Tibial nerve (tissue), 4 donors: ENCODE measurements around the gene RARG. TPM values are rescaled to one million over a fixed set of nuclear protein-coding genes. Genes with fewer than 3 reads are reported as not detected.

Source experiments
- DNase-seq, 2 donors: peaks; one replicate each; pipeline ENCODE4 v3.0.0-alpha.2; 2019; ENCODE audit warnings: low spot score in 2 of 2
- H3K27ac ChIP-seq, 4 donors: fragments of 200-600 bp; sonication (generic) in 3 of 4; one replicate each; pipeline ENCODE4 v1.5.1; 2017 to 2019; ENCODE audit warnings: mild to moderate bottlenecking in 1 of 4
- H3K27me3 ChIP-seq, 2 donors: fragments of 200-600 bp; sonication (generic) in 1 of 2; one replicate each; pipeline versions ENCODE4 v1.5.1 to v1.6.0; 2017 to 2019
- H3K36me3 ChIP-seq, 3 donors: fragments of 200-600 bp; sonication (generic); one replicate each; pipeline ENCODE4 v1.5.1; 2018 to 2019
- H3K4me1 ChIP-seq, 4 donors: fragments of 200-600 bp; sonication (generic) in 3 of 4; one replicate each; pipeline ENCODE4 v1.5.1; 2017 to 2019
- H3K4me3 ChIP-seq, 4 donors: fragments of 200-600 bp; sonication (generic) in 3 of 4; one replicate each; pipeline ENCODE4 v1.5.1; 2017 to 2019; ENCODE audit warnings: mild to moderate bottlenecking in 1 of 4, moderate library complexity in 1 of 4
- H3K9me3 ChIP-seq, 4 donors: fragments of 200-600 bp; sonication (generic) in 3 of 4; one replicate each; pipeline ENCODE4 v1.5.1; 2017 to 2019
- CTCF ChIP-seq, 5 experiments: fragments of 200-600 bp in 3 of 5; fragments of 450-650 bp in 2 of 5; sonication (generic) in 3 of 5; IDR thresholded peaks; one replicate each; pipeline ENCODE4 v1.5.1; 2016 to 2019; ENCODE audit warnings: antibody characterized with exemption in 5 of 5, mild to moderate bottlenecking in 3 of 5, moderate library complexity in 2 of 5
- EP300 ChIP-seq, 2 donors: sonication (generic); formaldehyde crosslinking; IDR thresholded peaks; one replicate each; pipeline ENCODE4 v1.6.1; 2017; ENCODE audit warnings: antibody characterized with exemption in 2 of 2, mild to moderate bottlenecking in 1 of 2
- POLR2A ChIP-seq, 2 donors: fragments of 450-650 bp; IDR thresholded peaks; one replicate each; pipeline ENCODE4 v1.6.1; 2017; ENCODE audit warnings: antibody characterized with exemption in 2 of 2, mild to moderate bottlenecking in 2 of 2, moderate library complexity in 2 of 2
- WGBS, 2 donors: methylation state at CpG; one replicate each; pipeline ENCODE4 v1.1.5; 2018; 5-methylcytosine and 5-hydroxymethylcytosine counted together
- total RNA-seq, 4 donors: library from RNA; depleted of rRNA; stranded (reverse); fragments of >200 nt; gene quantifications; one replicate each; pipeline ENCODE4 v1.1.0, GENCODE V29; 2016

RARG gene
- total RNA-seq, 4 donors from 2014 or later = 28.0 to 32.3 (median 31.4) TPM

GRCh38 chr12:53196486-53196885, 35.5 kb downstream of the RARG start:
- 81 to 86% methylated on average over 14 of the region's 14 CpGs for WGBS, 2 donors
- TF ChIP-seq EP300 (IDR thresholded peaks at IDR 0.05) (no peak), CTCF (IDR thresholded peaks at IDR 0.05) (no peak), POLR2A (IDR thresholded peaks at IDR 0.05) (no peak)
- DNase-seq = no peak
- Histone ChIP-seq H3K27ac (no peak overlapping the region), H3K9me3 (no peaks in the 10 kb centered on the region), H3K4me1 (peaks cover 0 to 20% (median 13%) of the 10 kb centered on the region in 4 donors), H3K36me3 (peaks cover 0 to 17% (median 0%) of the 10 kb centered on the region in 3 donors), H3K27me3 (no peaks in the 10 kb centered on the region), H3K4me3 (no peak overlapping the region)

- H3K27me3 ChIP-seq = no peaks in the 10 kb centered on the region
- TF ChIP-seq POLR2A (IDR thresholded peaks at IDR 0.05) = no peak
- no peaks in the 10 kb centered on the region for H3K9me3 ChIP-seq
- H3K4me3 ChIP-seq = no peak overlapping the region
- 86 to 88% methylated on average over 10 of the region's 10 CpGs for WGBS, 2 donors
- H3K36me3 ChIP-seq = peaks cover 0 to 24% (median 0%) of the 10 kb centered on the region in 3 donors
- no peak overlapping the region for H3K27ac ChIP-seq
- H3K4me1 ChIP-seq = peaks cover 0 to 20% (median 13%) of the 10 kb centered on the region in 4 donors
- DNase-seq = no peak
These were observed 36.2 kb downstream of the RARG start for GRCh38 chr12:53195516-53196420.

GRCh38 chr12:53194973-53195372, 37.0 kb downstream of the RARG start:
- H3K27me3 ChIP-seq = no peaks in the 10 kb centered on the region
- no peak for TF ChIP-seq POLR2A (IDR thresholded peaks at IDR 0.05)
- TF ChIP-seq CTCF (IDR thresholded peaks at IDR 0.05) = no peak
- TF ChIP-seq EP300 (IDR thresholded peaks at IDR 0.05) = no peak
- no peak overlapping the region for H3K27ac ChIP-seq
- no peak overlapping the region for H3K4me3 ChIP-seq
- peaks cover 0 to 28% (median 0%) of the 10 kb centered on the region in 3 donors for H3K36me3 ChIP-seq
- WGBS, 2 donors = 93 to 94% methylated on average over 1 of the region's 1 CpG
- H3K4me1 ChIP-seq = peaks cover 0 to 23% (median 13%) of the 10 kb centered on the region in 4 donors
- DNase-seq = no peak
- H3K9me3 ChIP-seq = no peaks in the 10 kb centered on the region

- Histone ChIP-seq H3K4me1 (peaks cover 0 to 31% (median 12%) of the 10 kb centered on the region in 4 donors), H3K27me3 (no peaks in the 10 kb centered on the region), H3K9me3 (no peaks in the 10 kb centered on the region), H3K4me3 (no peak overlapping the region), H3K36me3 (peaks cover 0 to 36% (median 0%) of the 10 kb centered on the region in 3 donors), H3K27ac (no peak overlapping the region)
- 73 to 77% methylated on average over 11 of the region's 11 CpGs for WGBS, 2 donors
- DNase-seq = no peak
- no peak for TF ChIP-seq POLR2A (IDR thresholded peaks at IDR 0.05)
- TF ChIP-seq EP300 (IDR thresholded peaks at IDR 0.05) = no peak
- no peak for TF ChIP-seq CTCF (IDR thresholded peaks at IDR 0.05)
These were observed 37.9 kb downstream of the RARG start for GRCh38 chr12:53193985-53194716.

- Histone ChIP-seq H3K27me3 (no peaks in the 10 kb centered on the region), H3K36me3 (peaks cover 0 to 47% (median 3%) of the 10 kb centered on the region in 3 donors), H3K27ac (no peak overlapping the region), H3K9me3 (no peaks in the 10 kb centered on the region), H3K4me3 (no peak overlapping the region), H3K4me1 (peaks cover 0 to 31% (median 9%) of the 10 kb centered on the region in 4 donors)
- DNase-seq = no peak
- TF ChIP-seq CTCF (IDR thresholded peaks at IDR 0.05) = no peak
- no peak for TF ChIP-seq EP300 (IDR thresholded peaks at IDR 0.05)
- TF ChIP-seq POLR2A (IDR thresholded peaks at IDR 0.05) = no peak
- WGBS, 2 donors = 84 to 88% methylated on average over 9 of the region's 9 CpGs
These were observed 39.0 kb downstream of the RARG start for GRCh38 chr12:53193040-53193439.
